Endothelial cell of umbilical vein (primary cell): ENCODE data around the gene TMEM108. TPM values are rescaled to one million over a fixed set of nuclear protein-coding genes. Genes with fewer than 3 reads are reported as not detected.

ENCODE experiments used
- BruUV-seq: library from RNA; stranded (reverse); fragments of 400-500 nt; replicated peaks from 2 replicates; lab custom pipeline; 2021; lab: Mats Ljungman, UMichigan
- CTCF ChIA-PET: fragments of 300-600, 350-600 bp; sonication (Branson Sonifier 250); formaldehyde crosslinking; loops from one replicate; lab custom pipeline; 2021; ENCODE audit warnings: antibody characterized with exemption, inconsistent platforms; lab: Charles Lee
- POLR2A ChIA-PET: fragments of 300-600, 350-600 bp; sonication (Branson Sonifier 250); formaldehyde crosslinking; loops from one replicate; lab custom pipeline; 2021; ENCODE audit warnings: antibody characterized with exemption, inconsistent platforms; lab: Charles Lee
- DNase-seq: peaks from one replicate; pipeline ENCODE4 v3.0.0-alpha.2; 2011; ENCODE audit warnings: low read depth, low spot score
- FAIRE-seq: peaks from 2 replicates; lab custom pipeline; 2011; peaks lifted over from hg19 to GRCh38; lab: Jason Lieb, UNC
- H2AFZ ChIP-seq: 2 replicates; pipeline ENCODE4 v1.6.0; 2012; ENCODE audit warnings: low read depth, low read length, control low read depth, inconsistent platforms
- H3K27ac ChIP-seq: 2 replicates; pipeline ENCODE4 v1.5.1; 2011; ENCODE audit warnings: low read depth, mild to moderate bottlenecking, control low read depth, low read length, moderate library complexity; ENCODE audit not compliant: insufficient read depth
- H3K27me3 ChIP-seq, 2 experiments: 2 replicates each; pipeline versions ENCODE4 v1.6.0 to v1.6.1; 2011; ENCODE audit warnings: low read length in 2 of 2, mixed read lengths in 1 of 2; ENCODE audit not compliant: control insufficient read depth in 2 of 2, insufficient read depth in 2 of 2
- H3K36me3 ChIP-seq, 2 experiments: 2 replicates in 1 of 2; 3 replicates in 1 of 2; pipeline ENCODE4 v1.5.1; 2011; ENCODE audit warnings: low read length in 2 of 2, mild to moderate bottlenecking in 1 of 2, moderate library complexity in 1 of 2; ENCODE audit not compliant: control insufficient read depth in 2 of 2, insufficient read depth in 2 of 2; ENCODE audit errors: extremely low read depth in 1 of 2
- H3K4me1 ChIP-seq: 3 replicates; pipeline ENCODE4 v1.5.1; 2011; ENCODE audit warnings: mild to moderate bottlenecking, low read length; ENCODE audit not compliant: control insufficient read depth, insufficient read depth; ENCODE audit errors: extremely low read depth
- H3K4me2 ChIP-seq: 2 replicates; pipeline ENCODE4 v1.6.1; 2011; ENCODE audit warnings: low read length, control low read depth, mixed read lengths; ENCODE audit not compliant: insufficient read depth
- H3K4me3 ChIP-seq, 3 experiments: fragments of 200-600 bp in 1 of 3; sonication (generic), shearing (Covaris generic) in 1 of 3; replicated peaks in 1 of 3; 2 replicates each; pipeline ENCODE4 v1.5.1; 2011 to 2016; ENCODE audit warnings: control low read depth in 3 of 3, low read length in 3 of 3, mild to moderate bottlenecking in 2 of 3, inconsistent platforms in 1 of 3, low read depth in 1 of 3, moderate library complexity in 1 of 3; ENCODE audit not compliant: insufficient read depth in 1 of 3
- H3K79me2 ChIP-seq: 2 replicates; pipeline ENCODE4 v1.6.0; 2012; ENCODE audit warnings: low read length, inconsistent platforms; ENCODE audit not compliant: control insufficient read depth, insufficient read depth
- H3K9ac ChIP-seq: replicated peaks from 2 replicates; pipeline ENCODE3; 2011; ENCODE audit warnings: low read length, control low read depth; ENCODE audit not compliant: insufficient read depth; ENCODE audit errors: extremely low read depth
- H3K9me1 ChIP-seq: replicated peaks from 3 replicates; pipeline ENCODE4 v1.6.0; 2011; ENCODE audit warnings: mild to moderate bottlenecking, low read length; ENCODE audit not compliant: control insufficient read depth, insufficient read depth; ENCODE audit errors: extremely low read depth
- H3K9me3 ChIP-seq: replicated peaks from 2 replicates; pipeline ENCODE4 v1.5.1; 2012; ENCODE audit warnings: low read length, inconsistent platforms; ENCODE audit not compliant: control insufficient read depth, insufficient read depth
- H4K20me1 ChIP-seq: replicated peaks from 2 replicates; pipeline ENCODE3; 2011; ENCODE audit warnings: mild to moderate bottlenecking, low read length; ENCODE audit not compliant: control insufficient read depth, insufficient read depth; ENCODE audit errors: extremely low read depth
- CTCF ChIP-seq, 2 donors: IDR thresholded peaks; 1 replicate in 1 of 2; 2 replicates in 1 of 2; pipeline ENCODE4 v1.5.1; 2011; ENCODE audit warnings: low read length in 2 of 2, mild to moderate bottlenecking in 2 of 2, moderate library complexity in 2 of 2, control low read depth in 1 of 2, inconsistent platforms in 1 of 2, low read depth in 1 of 2; ENCODE audit not compliant: insufficient read depth in 1 of 2; ENCODE audit errors: extremely low read depth in 1 of 2
- EZH2 ChIP-seq: IDR thresholded peaks from 2 replicates; pipeline ENCODE4 v1.6.1; 2012; ENCODE audit warnings: borderline replicate concordance, low read depth, mild to moderate bottlenecking, moderate library complexity, low read length, inconsistent platforms; ENCODE audit not compliant: severe bottlenecking
- FOS ChIP-seq: IDR thresholded peaks from 2 replicates; pipeline ENCODE4 v1.6.1; 2011; ENCODE audit warnings: mild to moderate bottlenecking, low read length, moderate library complexity, borderline replicate concordance; ENCODE audit not compliant: insufficient read depth
- GATA2 ChIP-seq: IDR thresholded peaks from 2 replicates; pipeline ENCODE4 v1.7.0; 2011; ENCODE audit warnings: low read depth, mild to moderate bottlenecking, moderate library complexity, mixed read lengths, low read length; ENCODE audit not compliant: insufficient read length, insufficient read depth
- JUN ChIP-seq: IDR thresholded peaks from 2 replicates; pipeline ENCODE4 v1.6.1; 2011; ENCODE audit warnings: borderline replicate concordance, low read depth; ENCODE audit not compliant: insufficient read length, insufficient read depth
- MAX ChIP-seq: IDR thresholded peaks from 2 replicates; pipeline ENCODE4 v1.6.1; 2011; ENCODE audit not compliant: insufficient read depth, insufficient read length
- MYC ChIP-seq: IDR thresholded peaks from one replicate; pipeline ENCODE4 v1.6.1; 2011; ENCODE audit warnings: mild to moderate bottlenecking, low read depth, low read length
- dilution Hi-C: fragments of 300-500 bp; cut with MboI; formaldehyde crosslinking; loops from one replicate; pipeline ENCODE4 v1.15.0; 2019; ENCODE audit warnings: low sequenced_read_pairs; ENCODE audit not compliant: extremely low pct_ligation_motif_present
- intact Hi-C: fragments of 100-400 bp; cut with micrococcal nuclease; formaldehyde crosslinking; loops from one replicate; pipeline ENCODE4 v1.10.0; 2022
- polyA plus RNA-seq, 4 experiments: library from polyadenylated mRNA; depleted of rRNA in 3 of 4; stranded (reverse) in 3 of 4; unstranded in 1 of 4; fragments of >200 nt; gene quantifications; 2 replicates each; pipeline versions ENCODE4 v1.2.1 to v1.2.3, GENCODE V29; 2011 to 2012; ENCODE audit warnings: missing spikeins in 1 of 4
- total RNA-seq: library from RNA; stranded (reverse); gene quantifications from 2 replicates; pipeline ENCODE4 v1.2.3, GENCODE V29; 2021

TMEM108 gene
- total and polyA plus RNA-seq, 2 donors (not counting 3 experiments of a cell fraction or from before 2014, with no cell fraction given): 0.40 to 1.1 TPM

GRCh38 chr3:133159498-133160475 lies 121.6 kb downstream of the TMEM108 start:
- CTCF ChIA-PET: no interaction called here
- no peak overlapping the region for H3K27ac ChIP-seq
- no TSS peak for BruUV-seq
- FAIRE-seq: no peak
- H3K4me1 ChIP-seq: no peaks in the 10 kb centered on the region
- H4K20me1 ChIP-seq: no peaks in the 10 kb centered on the region
- H3K4me2 ChIP-seq: no peak overlapping the region
- peaks cover 0 to 2% of the 10 kb centered on the region in 2 experiments for H3K27me3 ChIP-seq
- POLR2A ChIA-PET: no interaction called here
- H3K36me3 ChIP-seq: no peaks in the 10 kb centered on the region
- no peak for TF ChIP-seq MAX
- no peaks in the 10 kb centered on the region for H3K79me2 ChIP-seq
- no peak overlapping the region for H2AFZ ChIP-seq
- DNase-seq: no peak
- dilution Hi-C loops (no loop called here), intact Hi-C loops (no loop called here)
- H3K9me3 ChIP-seq: no peaks in the 10 kb centered on the region
- no peak overlapping the region for H3K9ac ChIP-seq
- H3K4me3 ChIP-seq: no peak overlapping the region
- H3K9me1 ChIP-seq: no peaks in the 10 kb centered on the region

GRCh38 chr3:133161656-133162055 lies 123.5 kb downstream of the TMEM108 start:
- Histone ChIP-seq H2AFZ (no peak overlapping the region), H3K4me1 (no peaks in the 10 kb centered on the region), H3K4me2 (no peak overlapping the region), H3K79me2 (no peaks in the 10 kb centered on the region), H3K27me3 (peaks cover 0 to 2% of the 10 kb centered on the region in 2 experiments), H3K9ac (no peak overlapping the region), H3K27ac (no peak overlapping the region), H3K36me3 (no peaks in the 10 kb centered on the region), H3K9me3 (no peaks in the 10 kb centered on the region), H3K4me3 (no peak overlapping the region), H3K9me1 (no peaks in the 10 kb centered on the region), H4K20me1 (no peaks in the 10 kb centered on the region)
- BruUV-seq: no TSS peak
- ChIA-PET POLR2A (no interaction called here), CTCF (no interaction called here)
- DNase-seq (no peak), FAIRE-seq (no peak)
- intact Hi-C loops: no loop called here
- dilution Hi-C loops: no loop called here
- TF ChIP-seq MAX (no peak), CTCF (IDR thresholded peaks at IDR 0.05; ENCODE audit: extremely low read depth in 1 of 2, insufficient read depth in 1 of 2, low read depth in 1 of 2, low read length in 2 of 2) (no peak), FOS (no peak), GATA2 (no peak), EZH2 (no peak), JUN (no peak), MYC (no peak)
